Measurements from ENCODE around the gene C4orf17.

C4orf17 gene

DNA sequence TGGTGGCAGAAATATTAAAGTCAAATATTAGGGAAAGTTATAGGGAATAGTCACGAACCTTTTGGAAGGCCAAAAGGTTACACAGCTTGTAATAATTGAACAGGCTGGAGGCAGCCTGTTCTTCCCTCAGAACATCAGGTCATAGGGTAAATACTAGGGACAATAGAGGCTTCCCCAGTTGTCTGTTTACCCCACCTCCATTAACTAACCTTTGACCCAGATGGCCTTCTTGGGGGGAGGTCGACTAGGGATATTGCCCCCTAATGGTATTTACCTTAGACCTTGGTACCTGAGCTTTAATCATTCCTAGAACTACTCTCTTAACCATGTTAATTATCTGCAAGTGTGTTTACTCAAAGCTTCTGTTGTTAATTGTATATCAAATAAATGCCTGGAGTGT lies 26.0 kb downstream of the C4orf17 start:
- no peak for DNase-seq (ENCODE audit: low read depth in 2 of 2)

GRCh38 chr4:99537674-99538073 lies 26.9 kb downstream of the C4orf17 start:
- no peak for DNase-seq (ENCODE audit: low read depth in 2 of 2)

GRCh38 chr4:99540277-99540939 lies 29.6 kb downstream of the C4orf17 start:
- DNase-seq (ENCODE audit: low read depth in 2 of 2): no peak

GRCh38 chr4:99552872-99553271 lies 42.1 kb downstream of the C4orf17 start:
- no peak for DNase-seq (ENCODE audit: low read depth in 2 of 2)

DNA sequence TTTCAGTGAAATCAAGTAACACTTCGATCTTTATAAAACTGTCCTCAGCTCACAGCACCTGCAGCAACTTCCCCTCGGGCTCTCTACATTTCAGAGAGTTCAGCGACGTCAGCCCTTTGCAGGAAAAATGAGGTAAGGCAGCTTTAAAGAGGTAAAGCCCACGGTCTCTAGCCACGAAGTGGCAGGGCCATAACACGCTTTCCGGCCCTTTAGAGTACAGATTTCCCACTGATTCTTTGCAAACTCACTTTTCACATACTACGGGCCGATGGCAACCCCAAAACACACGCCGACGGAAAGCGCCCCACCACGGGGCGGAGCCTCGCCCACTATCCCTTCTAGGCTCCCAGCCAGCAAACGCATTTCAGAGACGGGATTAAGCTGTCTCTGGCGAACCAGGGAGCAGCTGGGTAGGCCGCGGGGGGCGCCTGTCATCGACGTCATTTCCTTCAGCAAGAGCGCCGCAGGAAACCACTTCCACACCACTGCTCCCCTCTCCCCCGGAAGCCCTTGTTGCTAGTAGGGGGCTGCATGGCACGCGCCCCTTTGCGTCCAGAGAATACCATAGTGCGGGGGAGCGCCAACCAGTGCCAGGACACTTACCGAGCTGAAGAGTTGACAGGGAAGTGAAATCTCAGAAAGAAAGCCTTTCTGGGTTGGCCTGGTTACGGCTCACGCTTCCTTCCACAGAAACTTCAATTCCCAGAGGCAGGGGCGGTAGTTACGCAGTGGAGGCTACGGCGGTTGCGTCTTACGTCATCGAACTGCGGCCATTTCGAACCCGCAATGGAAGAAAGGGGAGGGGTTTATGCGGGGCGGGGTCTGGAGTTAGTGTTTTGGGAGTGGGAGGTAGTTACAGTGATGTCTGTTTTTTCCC lies 52.7 kb downstream of the C4orf17 start, which contains the start of gene TRMT10A:
TRMT10A (minus strand) TSS at position 730 of the 877 bp plus-strand sequence. CDS start 4,701 bp downstream, outside the sequence.
- peak; percentile 86 to 93 for DNase-seq (ENCODE audit: low read depth in 2 of 2)

- DNase-seq (ENCODE audit: low read depth in 2 of 2): no peak
Observed at GRCh38 chr4:99564921-99565320, 54.1 kb downstream of the C4orf17 start.

DNA sequence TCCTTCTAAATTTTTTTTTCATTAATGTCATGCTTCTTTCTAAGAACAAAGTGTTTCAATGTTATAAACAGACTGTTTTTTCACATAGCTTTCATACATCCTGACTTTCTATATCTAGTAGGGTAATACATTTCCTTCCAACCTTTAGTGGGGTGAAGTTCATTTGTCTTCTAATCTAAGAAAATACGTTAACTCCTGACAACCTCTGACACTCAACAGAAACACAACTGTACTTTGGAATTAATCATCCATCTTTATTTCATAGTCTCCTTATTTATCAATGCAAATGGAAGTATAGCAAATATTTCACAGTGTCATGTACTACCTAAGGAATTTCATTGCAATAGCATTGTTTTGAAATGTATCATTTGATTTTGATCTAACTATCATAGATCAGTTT lies 61.1 kb downstream of the C4orf17 start:
- no peak for DNase-seq (ENCODE audit: low read depth in 2 of 2)

GRCh38 chr4:99572527-99573240 lies 61.9 kb downstream of the C4orf17 start:
- no peak for DNase-seq (ENCODE audit: low read depth in 2 of 2)

GRCh38 chr4:99573735-99574368 lies 63.0 kb downstream of the C4orf17 start:
- DNase-seq (ENCODE audit: low read depth in 2 of 2): no peak

- DNase-seq (ENCODE audit: low read depth in 2 of 2): no peak
Observed at GRCh38 chr4:99574530-99575324, 63.9 kb downstream of the C4orf17 start, which contains the start of gene MTTP. Gene MTTP, plus strand, starts transcription at chr4:99574824. Its CDS starts 86 bp downstream, at chr4:99574910.

- no peak for DNase-seq (ENCODE audit: low read depth in 2 of 2)
Observed at GRCh38 chr4:99578714-99579113, 67.9 kb downstream of the C4orf17 start.

- no peak for DNase-seq (ENCODE audit: low read depth in 2 of 2)
Observed at GRCh38 chr4:99585516-99585915, 74.7 kb downstream of the C4orf17 start.

DNA sequence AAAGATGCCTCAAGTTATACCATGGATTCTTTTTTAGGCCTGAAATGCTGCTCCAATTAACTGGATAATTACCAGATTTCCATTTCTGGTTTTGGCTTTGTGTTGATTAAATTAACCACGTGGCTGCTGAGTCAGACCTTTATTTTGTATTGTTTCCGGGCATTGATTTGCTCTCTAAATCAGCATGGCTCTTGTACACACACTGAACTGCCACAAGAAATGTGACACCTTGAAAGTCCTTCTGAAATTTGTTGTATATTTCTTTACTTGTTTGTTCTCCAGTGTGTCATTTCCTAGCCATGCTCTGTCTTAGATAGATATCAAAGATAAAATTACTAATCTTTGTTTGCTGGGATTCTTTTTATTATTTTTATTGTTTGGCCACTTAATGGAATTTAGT lies 75.5 kb downstream of the C4orf17 start:
- DNase-seq (ENCODE audit: low read depth in 2 of 2): no peak

- DNase-seq (ENCODE audit: low read depth in 2 of 2): no peak
Observed at GRCh38 chr4:99586797-99587196, 76.0 kb downstream of the C4orf17 start.

DNA sequence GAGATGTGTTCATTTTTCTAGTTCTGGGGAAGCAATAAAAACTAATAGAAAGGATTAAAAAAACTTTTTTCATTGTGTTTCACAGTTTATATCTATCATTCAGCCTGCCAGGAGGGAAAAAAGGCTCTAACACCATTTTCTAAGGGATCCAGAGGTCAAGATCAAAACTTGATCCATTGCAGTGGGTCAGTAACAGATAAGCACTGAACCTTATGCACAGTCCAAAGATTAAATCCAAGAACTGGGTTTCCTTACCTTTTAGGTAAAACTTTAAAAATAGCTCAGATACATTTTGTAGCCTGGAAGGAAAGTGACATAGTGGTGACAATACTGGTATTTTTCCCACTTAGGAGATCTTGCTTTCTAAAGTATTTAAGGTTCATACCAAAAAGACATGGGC lies 76.5 kb downstream of the C4orf17 start:
- no peak for DNase-seq (ENCODE audit: low read depth in 2 of 2)

- no peak for DNase-seq (ENCODE audit: low read depth in 2 of 2)
Observed at GRCh38 chr4:99587803-99588202, 77.0 kb downstream of the C4orf17 start.

DNA sequence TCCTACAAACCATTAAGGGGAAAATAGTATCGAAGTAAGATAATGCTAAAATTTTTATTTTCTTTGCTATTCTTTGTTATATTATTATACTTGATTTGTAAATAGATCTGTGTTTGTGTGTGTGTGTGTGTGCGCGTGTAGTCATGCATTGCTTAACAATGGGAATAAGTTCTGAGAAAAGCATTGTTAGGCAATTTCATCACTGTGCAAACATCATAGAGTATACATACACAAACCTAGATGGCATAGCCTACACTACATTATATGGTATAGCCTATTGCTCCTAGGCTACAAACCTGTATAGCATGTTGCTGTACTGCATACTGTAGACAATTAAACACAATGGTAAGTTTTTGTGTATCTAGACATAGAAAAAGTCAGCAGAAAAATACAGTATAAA lies 80.9 kb downstream of the C4orf17 start:
- no peak for DNase-seq (ENCODE audit: low read depth in 2 of 2)

Data from stimulated activated CD8-positive, alpha-beta memory T cell treated with anti-CD3 and anti-CD28 coated beads, Interleukin-2, amount 100 ng/mL, for 48 hours (primary cell).